ENCODE measurements around the gene GHSR.

GHSR gene

DNA sequence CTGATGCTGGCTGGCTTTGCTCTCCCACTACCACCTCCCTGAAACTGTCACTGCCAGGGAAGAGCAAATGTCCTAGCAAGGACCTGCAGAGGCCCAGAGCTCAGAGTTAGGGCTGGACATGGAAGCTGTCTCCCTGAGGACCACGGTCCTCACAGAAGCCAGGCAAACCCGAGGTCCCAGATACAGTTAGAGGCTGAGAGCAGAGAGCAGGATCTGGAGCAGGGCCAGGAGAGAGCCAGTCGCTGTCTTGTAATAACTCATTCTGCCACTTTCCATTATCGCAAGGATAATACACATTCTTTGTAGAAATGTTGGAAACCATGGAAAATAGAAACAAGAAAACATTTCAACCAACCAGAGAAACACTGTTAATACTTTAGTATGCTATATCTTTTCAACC, 10.1 kb downstream of the GHSR start:
- no peak for DNase-seq (ENCODE audit: low read depth)
- no peak overlapping the region for H3K4me3 ChIP-seq (ENCODE audit: low read length)
- no peak for TF ChIP-seq CTCF (conservative IDR thresholded peaks at IDR 0.05; ENCODE audit: low read depth, low read length)

DNA sequence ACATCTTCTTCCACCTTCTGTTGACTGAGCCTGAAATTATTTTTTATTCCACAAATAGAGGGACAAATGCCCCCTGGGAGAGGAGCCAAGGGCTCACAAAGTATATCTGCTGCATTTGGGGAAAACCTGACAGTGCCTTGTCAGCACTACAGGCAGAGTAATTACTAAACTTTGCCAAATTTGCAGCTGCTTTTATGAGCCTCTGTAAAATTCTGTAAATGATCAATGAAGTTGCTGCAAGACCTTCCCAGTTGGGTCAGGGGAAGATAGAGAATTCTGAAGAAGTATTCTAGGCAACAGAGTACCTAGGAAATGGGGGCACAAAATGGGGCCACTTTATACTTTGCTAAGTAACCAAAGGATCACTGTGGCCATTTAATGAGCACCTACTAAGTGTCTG, 10.5 kb downstream of the GHSR start:
- DNase-seq (ENCODE audit: low read depth), result no peak
- no peak overlapping the region for H3K4me3 ChIP-seq (ENCODE audit: low read length)
- TF ChIP-seq CTCF (conservative IDR thresholded peaks at IDR 0.05; ENCODE audit: low read depth, low read length), result no peak

GRCh38 chr3:172415323-172415722, 32.9 kb downstream of the GHSR start:
- no peak for TF ChIP-seq CTCF (conservative IDR thresholded peaks at IDR 0.05; ENCODE audit: low read depth, low read length)
- no peak overlapping the region for H3K4me3 ChIP-seq (ENCODE audit: low read length)
- no peak for DNase-seq (ENCODE audit: low read depth)

GRCh38 chr3:172411478-172411947, 36.7 kb downstream of the GHSR start:
- no peak for TF ChIP-seq CTCF (conservative IDR thresholded peaks at IDR 0.05; ENCODE audit: low read depth, low read length)
- DNase-seq (ENCODE audit: low read depth), result no peak

GRCh38 chr3:172410702-172411477, 37.4 kb downstream of the GHSR start:
- DNase-seq (ENCODE audit: low read depth), result no peak
- H3K4me3 ChIP-seq (ENCODE audit: low read length), result no peak overlapping the region
- TF ChIP-seq CTCF (conservative IDR thresholded peaks at IDR 0.05; ENCODE audit: low read depth, low read length), result no peak

More at GRCh38 chr3:172411478-172411947, 36.7 kb downstream of the GHSR start:
- no peak overlapping the region for H3K4me3 ChIP-seq (ENCODE audit: low read length)

DNA sequence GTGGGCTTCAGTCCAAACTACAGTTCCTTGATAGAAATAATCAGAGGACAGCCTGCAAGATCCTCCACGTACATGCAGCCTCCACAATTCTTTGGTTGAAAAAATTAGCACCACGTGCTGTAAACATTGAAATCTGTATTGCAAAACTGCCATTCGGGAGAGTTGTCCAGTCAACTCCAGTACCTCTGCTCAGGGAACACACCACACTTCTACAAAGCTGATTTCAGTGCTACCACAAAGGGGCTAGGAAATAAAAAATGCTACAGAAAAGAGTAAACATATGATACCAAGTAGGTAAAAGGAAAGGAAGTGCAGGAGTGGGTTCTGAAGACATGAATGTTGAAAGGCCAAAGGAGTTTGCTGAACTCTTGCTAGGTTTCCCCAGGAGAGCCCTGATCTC, 40.4 kb downstream of the GHSR start:
- TF ChIP-seq CTCF (conservative IDR thresholded peaks at IDR 0.05; ENCODE audit: low read depth, low read length), result no peak
- DNase-seq (ENCODE audit: low read depth), result no peak

GRCh38 chr3:172405914-172406313, 42.3 kb downstream of the GHSR start:
- no peak overlapping the region for H3K4me3 ChIP-seq (ENCODE audit: low read length)
- DNase-seq (ENCODE audit: low read depth), result no peak
- TF ChIP-seq CTCF (conservative IDR thresholded peaks at IDR 0.05; ENCODE audit: low read depth, low read length), result no peak

More for the DNA sequence above, 40.4 kb downstream of the GHSR start:
- no peak overlapping the region for H3K4me3 ChIP-seq (ENCODE audit: low read length)
